ENCODE measurements around the gene LPXN. TPM values are rescaled to one million over a fixed set of nuclear protein-coding genes. Genes with fewer than 3 reads are reported as not detected.
A peak's percentile ranks its signal among the peaks of the same experiment; 100 is the strongest.

The LPXN gene
- total and polyA plus RNA-seq, 3 donors from 2014 or later: 14.5 to 17.3 (median 15.8) TPM

GRCh38 chr11:58582437-58582836 is 6.8 kb upstream of the LPXN start:
- Histone ChIP-seq H3K27ac (peak overlapping the region in 1 of 2 donors; percentile 11), H3K27me3 (no peaks in the 10 kb centered on the region), H3K4me1 (peaks cover 21% of the 10 kb centered on the region), H3K9me3 (no peaks in the 10 kb centered on the region), H3K36me3 (ENCODE audit: low read depth, missing control alignments) (no peaks in the 10 kb centered on the region), H3K4me3 (no peak overlapping the region)
- TF ChIP-seq, protein P1, sequence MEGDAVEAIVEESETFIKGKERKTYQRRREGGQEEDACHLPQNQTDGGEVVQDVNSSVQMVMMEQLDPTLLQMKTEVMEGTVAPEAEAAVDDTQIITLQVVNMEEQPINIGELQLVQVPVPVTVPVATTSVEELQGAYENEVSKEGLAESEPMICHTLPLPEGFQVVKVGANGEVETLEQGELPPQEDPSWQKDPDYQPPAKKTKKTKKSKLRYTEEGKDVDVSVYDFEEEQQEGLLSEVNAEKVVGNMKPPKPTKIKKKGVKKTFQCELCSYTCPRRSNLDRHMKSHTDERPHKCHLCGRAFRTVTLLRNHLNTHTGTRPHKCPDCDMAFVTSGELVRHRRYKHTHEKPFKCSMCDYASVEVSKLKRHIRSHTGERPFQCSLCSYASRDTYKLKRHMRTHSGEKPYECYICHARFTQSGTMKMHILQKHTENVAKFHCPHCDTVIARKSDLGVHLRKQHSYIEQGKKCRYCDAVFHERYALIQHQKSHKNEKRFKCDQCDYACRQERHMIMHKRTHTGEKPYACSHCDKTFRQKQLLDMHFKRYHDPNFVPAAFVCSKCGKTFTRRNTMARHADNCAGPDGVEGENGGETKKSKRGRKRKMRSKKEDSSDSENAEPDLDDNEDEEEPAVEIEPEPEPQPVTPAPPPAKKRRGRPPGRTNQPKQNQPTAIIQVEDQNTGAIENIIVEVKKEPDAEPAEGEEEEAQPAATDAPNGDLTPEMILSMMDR (IDR thresholded peaks at IDR 0.05): no peak
- TF ChIP-seq POLR2A (IDR thresholded peaks at IDR 0.05): no peak
- DNase-seq: no peak
- 63 to 76% methylated on average over 1 of the region's 1 CpG for WGBS, 2 donors
- intact Hi-C loops (cut with DNase I; ENCODE audit: low total_unique reads): no loop called here

DNA sequence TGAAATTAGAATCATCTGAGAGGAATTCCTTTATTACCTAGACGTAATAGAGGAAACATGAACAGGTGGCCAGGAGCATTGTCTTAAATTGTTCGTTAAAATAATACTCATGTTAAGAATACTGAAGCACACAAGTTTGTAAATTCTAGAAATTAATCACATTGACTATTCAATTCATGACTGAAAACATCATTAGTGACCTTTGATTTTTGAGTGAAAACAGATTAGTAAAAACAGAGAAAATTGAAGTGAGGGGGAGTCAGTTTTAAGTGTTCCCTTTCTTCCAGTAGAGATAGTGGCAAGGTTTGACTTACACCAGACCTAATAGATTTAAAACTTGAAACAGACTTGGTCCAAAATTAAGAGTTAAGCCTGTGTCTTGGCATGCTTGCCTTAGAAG is 4.7 kb upstream of the LPXN start:
- Histone ChIP-seq H3K27ac (peak overlapping the region; percentile 99 to 100), H3K4me1 (peaks cover 34% of the 10 kb centered on the region), H3K27me3 (no peaks in the 10 kb centered on the region), H3K36me3 (ENCODE audit: low read depth, missing control alignments) (no peaks in the 10 kb centered on the region), H3K9me3 (no peaks in the 10 kb centered on the region), H3K4me3 (peak overlapping the region; percentile 95 to 100)
- WGBS, 2 donors: 0 to 7% methylated on average over 2 of the region's 2 CpGs
- TF ChIP-seq, protein P1 (IDR thresholded peaks at IDR 0.05): no peak
- TF ChIP-seq POLR2A (IDR thresholded peaks at IDR 0.05): no peak
- intact Hi-C loops (cut with DNase I; ENCODE audit: low total_unique reads): no loop called here
- no peak for DNase-seq

DNA sequence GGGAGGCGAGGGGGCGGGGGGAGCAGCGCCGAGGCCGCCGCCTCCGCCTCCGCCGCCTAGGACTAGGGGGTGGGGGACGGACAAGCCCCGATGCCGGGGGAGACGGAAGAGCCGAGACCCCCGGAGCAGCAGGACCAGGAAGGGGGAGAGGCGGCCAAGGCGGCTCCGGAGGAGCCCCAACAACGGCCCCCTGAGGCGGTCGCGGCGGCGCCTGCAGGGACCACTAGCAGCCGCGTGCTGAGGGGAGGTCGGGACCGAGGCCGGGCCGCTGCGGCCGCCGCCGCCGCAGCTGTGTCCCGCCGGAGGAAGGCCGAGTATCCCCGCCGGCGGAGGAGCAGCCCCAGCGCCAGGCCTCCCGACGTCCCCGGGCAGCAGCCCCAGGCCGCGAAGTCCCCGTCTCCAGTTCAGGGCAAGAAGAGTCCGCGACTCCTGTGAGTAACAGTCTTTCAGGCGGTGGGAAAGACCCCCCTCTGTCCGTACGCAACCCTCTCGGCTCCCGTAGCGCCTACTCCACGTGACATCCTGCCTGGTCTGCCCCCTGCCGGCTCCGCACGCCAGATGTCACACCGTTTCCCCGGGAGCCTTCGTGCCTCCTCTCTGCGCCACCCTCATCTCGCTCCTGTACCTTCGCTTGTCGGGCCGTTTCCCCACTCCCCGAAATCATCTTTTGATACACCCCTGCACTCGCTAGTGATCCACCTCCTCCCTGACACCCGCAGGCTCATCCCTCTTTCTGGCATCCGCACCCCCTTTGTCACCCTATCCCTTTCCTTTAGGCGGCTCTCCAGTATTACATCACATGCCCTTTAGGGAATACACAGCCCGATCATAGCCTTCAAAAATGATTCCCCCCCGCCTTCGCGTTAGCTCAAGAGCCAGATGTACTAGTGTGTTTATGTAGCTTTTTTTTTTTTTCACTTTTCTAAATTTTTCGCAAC is 3.8 kb upstream of the LPXN start:
- TF ChIP-seq, protein P1 (IDR thresholded peaks at IDR 0.05): peak; percentile 55 to 93 (median 89)
- no peak for TF ChIP-seq POLR2A (IDR thresholded peaks at IDR 0.05)
- peak overlapping the region; percentile 99 to 100 for H3K27ac ChIP-seq
- no peaks in the 10 kb centered on the region for H3K27me3 ChIP-seq
- 1% methylated on average over 29 to 34 of the region's 78 CpGs for WGBS, 2 donors
- DNase-seq: peak; percentile 96
- peak overlapping the region; percentile 95 to 100 for H3K4me3 ChIP-seq
- H3K36me3 ChIP-seq (ENCODE audit: low read depth, missing control alignments): no peaks in the 10 kb centered on the region
- H3K4me1 ChIP-seq: peaks cover 31% of the 10 kb centered on the region
- no peaks in the 10 kb centered on the region for H3K9me3 ChIP-seq
- intact Hi-C loops (cut with DNase I; ENCODE audit: low total_unique reads): no loop called here

DNA sequence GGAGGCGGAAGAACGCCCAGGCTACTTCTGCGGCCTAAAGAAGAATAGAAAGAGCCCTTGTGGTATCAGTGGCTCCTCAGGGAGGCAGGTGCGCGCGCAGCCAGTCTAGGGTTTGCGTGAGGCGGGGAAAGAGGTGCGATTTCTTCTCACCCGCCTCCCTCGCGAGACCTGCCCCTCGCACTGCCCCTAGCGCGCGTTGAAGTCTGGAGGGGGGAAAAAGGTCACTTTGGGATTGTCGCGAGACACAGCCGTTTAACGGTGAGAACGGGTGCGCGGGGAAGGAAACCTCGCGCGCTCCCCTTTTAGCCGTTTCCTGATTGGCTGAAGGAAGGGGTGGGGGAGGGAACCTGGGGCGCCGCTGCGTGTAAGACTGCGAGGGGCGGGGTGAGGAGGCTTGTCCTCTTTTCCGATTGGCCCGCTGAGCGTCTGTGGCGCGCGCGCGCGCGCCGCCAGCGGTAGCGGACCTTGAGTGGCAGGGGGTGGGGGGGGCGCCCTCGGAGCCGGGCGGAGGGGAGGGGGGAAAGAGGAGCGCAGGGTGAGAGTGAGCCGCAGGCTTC is 3.1 kb upstream of the LPXN start, which contains the start of gene ZFP91:
Gene ZFP91 (plus strand): TSS at position 429 of the 557 bp plus-strand sequence. CDS start 219 bp downstream, outside the sequence.
- peak within 1 kb of the TSS; percentile 99 to 100 for H3K27ac ChIP-seq
- WGBS, 2 donors: 0% methylated on average over 8 to 43 of the region's 51 CpGs
- TF ChIP-seq POLR2A (IDR thresholded peaks at IDR 0.05): peak; percentile 61
- TF ChIP-seq, protein P1 (IDR thresholded peaks at IDR 0.05): no peak
- H3K4me3 ChIP-seq: peak within 1 kb of the TSS; percentile 95 to 100
- DNase-seq: peak; percentile 99
- no peaks in the 10 kb centered on the region for H3K9me3 ChIP-seq
- intact Hi-C loops (cut with DNase I; ENCODE audit: low total_unique reads): no loop called here
- peaks cover 31% of the 10 kb centered on the region for H3K4me1 ChIP-seq
- H3K36me3 ChIP-seq (ENCODE audit: low read depth, missing control alignments): no peaks in the 10 kb centered on the region
- H3K27me3 ChIP-seq: no peaks in the 10 kb centered on the region
